ENCODE data around the gene E2F3. TPM values are rescaled to one million over a fixed set of nuclear protein-coding genes. Genes with fewer than 3 reads are reported as not detected.

The E2F3 gene
- total and polyA plus RNA-seq, 4 donors: 5.4 to 36.4 (median 17.0) TPM

GRCh38 chr6:20411953-20412681 is 10.4 kb downstream of the E2F3 start:
- no peaks in the 10 kb centered on the region for H3K27me3 ChIP-seq (ENCODE audit: control insufficient read depth, insufficient read depth, low read length)
- no peak overlapping the region for H3K4me3 ChIP-seq (ENCODE audit: low read depth, low read length)
- H3K9me3 ChIP-seq (ENCODE audit: control insufficient read depth, insufficient read depth, low read length): no peaks in the 10 kb centered on the region
- no peaks in the 10 kb centered on the region for H3K36me3 ChIP-seq (ENCODE audit: control insufficient read depth, insufficient read depth, low read length)
- H3K27ac ChIP-seq (ENCODE audit: low read depth, low read length): no peak overlapping the region
- no peak for DNase-seq (ENCODE audit: low read depth in 4 of 6, low spot score in 6 of 6)
- peaks cover 10% of the 10 kb centered on the region for H3K4me1 ChIP-seq (ENCODE audit: control insufficient read depth, insufficient read depth, low read length)
- WGBS (ENCODE audit: insufficient coverage): 96% methylated on average over 9 of the region's 12 CpGs

- Histone ChIP-seq H3K9me3 (ENCODE audit: control insufficient read depth, insufficient read depth, low read length) (no peaks in the 10 kb centered on the region), H3K4me3 (ENCODE audit: low read depth, low read length) (no peak overlapping the region), H3K36me3 (ENCODE audit: control insufficient read depth, insufficient read depth, low read length) (no peaks in the 10 kb centered on the region), H3K27ac (ENCODE audit: low read depth, low read length) (no peak overlapping the region), H3K4me1 (ENCODE audit: control insufficient read depth, insufficient read depth, low read length) (peaks cover 10% of the 10 kb centered on the region), H3K27me3 (ENCODE audit: control insufficient read depth, insufficient read depth, low read length) (no peaks in the 10 kb centered on the region)
- WGBS (ENCODE audit: insufficient coverage): no CpG with 5 or more reads among the region's 5 CpGs
- no peak for DNase-seq (ENCODE audit: low read depth in 4 of 6, low spot score in 6 of 6)
These were observed 11.0 kb downstream of the E2F3 start for GRCh38 chr6:20412682-20413073.

- WGBS (ENCODE audit: insufficient coverage): 89% methylated on average over 1 of the region's 3 CpGs
- no peak for DNase-seq (ENCODE audit: low read depth in 4 of 6, low spot score in 6 of 6)
- H3K4me1 ChIP-seq (ENCODE audit: control insufficient read depth, insufficient read depth, low read length): peaks cover 10% of the 10 kb centered on the region
These were observed 12.1 kb downstream of the E2F3 start for GRCh38 chr6:20413826-20414225.

GRCh38 chr6:20414711-20415110 is 13.0 kb downstream of the E2F3 start:
- no peak overlapping the region for H3K27ac ChIP-seq (ENCODE audit: low read depth, low read length)
- H3K9me3 ChIP-seq (ENCODE audit: control insufficient read depth, insufficient read depth, low read length): no peaks in the 10 kb centered on the region
- H3K27me3 ChIP-seq (ENCODE audit: control insufficient read depth, insufficient read depth, low read length): no peaks in the 10 kb centered on the region
- no peaks in the 10 kb centered on the region for H3K36me3 ChIP-seq (ENCODE audit: control insufficient read depth, insufficient read depth, low read length)
- no peak for DNase-seq (ENCODE audit: low read depth in 4 of 6, low spot score in 6 of 6)
- H3K4me3 ChIP-seq (ENCODE audit: low read depth, low read length): no peak overlapping the region
- 93% methylated on average over 3 of the region's 8 CpGs for WGBS (ENCODE audit: insufficient coverage)
- peaks cover 10% of the 10 kb centered on the region for H3K4me1 ChIP-seq (ENCODE audit: control insufficient read depth, insufficient read depth, low read length)

More at GRCh38 chr6:20413826-20414225, 12.1 kb downstream of the E2F3 start:
- Histone ChIP-seq H3K4me3 (ENCODE audit: low read depth, low read length) (no peak overlapping the region), H3K36me3 (ENCODE audit: control insufficient read depth, insufficient read depth, low read length) (no peaks in the 10 kb centered on the region), H3K9me3 (ENCODE audit: control insufficient read depth, insufficient read depth, low read length) (no peaks in the 10 kb centered on the region), H3K27me3 (ENCODE audit: control insufficient read depth, insufficient read depth, low read length) (no peaks in the 10 kb centered on the region), H3K27ac (ENCODE audit: low read depth, low read length) (no peak overlapping the region)

- peaks cover 10% of the 10 kb centered on the region for H3K4me1 ChIP-seq (ENCODE audit: control insufficient read depth, insufficient read depth, low read length)
- no CpG with 5 or more reads among the region's 7 CpGs for WGBS (ENCODE audit: insufficient coverage)
- DNase-seq (ENCODE audit: low read depth in 4 of 6, low spot score in 6 of 6): no peak
These were observed 13.6 kb downstream of the E2F3 start for GRCh38 chr6:20415304-20415703.

GRCh38 chr6:20415712-20416454 is 14.2 kb downstream of the E2F3 start:
- H3K27ac ChIP-seq (ENCODE audit: low read depth, low read length): no peak overlapping the region
- WGBS (ENCODE audit: insufficient coverage): 69% methylated on average over 2 of the region's 6 CpGs
- H3K4me3 ChIP-seq (ENCODE audit: low read depth, low read length): no peak overlapping the region
- H3K4me1 ChIP-seq (ENCODE audit: control insufficient read depth, insufficient read depth, low read length): peaks cover 10% of the 10 kb centered on the region
- no peak for DNase-seq (ENCODE audit: low read depth in 4 of 6, low spot score in 6 of 6)
- no peaks in the 10 kb centered on the region for H3K27me3 ChIP-seq (ENCODE audit: control insufficient read depth, insufficient read depth, low read length)
- no peaks in the 10 kb centered on the region for H3K36me3 ChIP-seq (ENCODE audit: control insufficient read depth, insufficient read depth, low read length)
- no peaks in the 10 kb centered on the region for H3K9me3 ChIP-seq (ENCODE audit: control insufficient read depth, insufficient read depth, low read length)

More at GRCh38 chr6:20415304-20415703, 13.6 kb downstream of the E2F3 start:
- Histone ChIP-seq H3K36me3 (ENCODE audit: control insufficient read depth, insufficient read depth, low read length) (no peaks in the 10 kb centered on the region), H3K27ac (ENCODE audit: low read depth, low read length) (no peak overlapping the region), H3K9me3 (ENCODE audit: control insufficient read depth, insufficient read depth, low read length) (no peaks in the 10 kb centered on the region), H3K27me3 (ENCODE audit: control insufficient read depth, insufficient read depth, low read length) (no peaks in the 10 kb centered on the region), H3K4me3 (ENCODE audit: low read depth, low read length) (no peak overlapping the region)

- DNase-seq (ENCODE audit: low read depth in 4 of 6, low spot score in 6 of 6): no peak
- 63% methylated on average over 1 of the region's 4 CpGs for WGBS (ENCODE audit: insufficient coverage)
- Histone ChIP-seq H3K4me3 (ENCODE audit: low read depth, low read length) (no peak overlapping the region), H3K9me3 (ENCODE audit: control insufficient read depth, insufficient read depth, low read length) (no peaks in the 10 kb centered on the region), H3K36me3 (ENCODE audit: control insufficient read depth, insufficient read depth, low read length) (no peaks in the 10 kb centered on the region), H3K4me1 (ENCODE audit: control insufficient read depth, insufficient read depth, low read length) (peaks cover 3% of the 10 kb centered on the region), H3K27ac (ENCODE audit: low read depth, low read length) (no peak overlapping the region), H3K27me3 (ENCODE audit: control insufficient read depth, insufficient read depth, low read length) (no peaks in the 10 kb centered on the region)
These were observed 15.1 kb downstream of the E2F3 start for GRCh38 chr6:20416567-20417345.

- no peak overlapping the region for H3K4me3 ChIP-seq (ENCODE audit: low read depth, low read length)
- WGBS (ENCODE audit: insufficient coverage): no CpG with 5 or more reads among the region's 6 CpGs
- no peaks in the 10 kb centered on the region for H3K36me3 ChIP-seq (ENCODE audit: control insufficient read depth, insufficient read depth, low read length)
- H3K4me1 ChIP-seq (ENCODE audit: control insufficient read depth, insufficient read depth, low read length): peaks cover 3% of the 10 kb centered on the region
- no peak for DNase-seq (ENCODE audit: low read depth in 4 of 6, low spot score in 6 of 6)
- H3K9me3 ChIP-seq (ENCODE audit: control insufficient read depth, insufficient read depth, low read length): no peaks in the 10 kb centered on the region
- no peaks in the 10 kb centered on the region for H3K27me3 ChIP-seq (ENCODE audit: control insufficient read depth, insufficient read depth, low read length)
- no peak overlapping the region for H3K27ac ChIP-seq (ENCODE audit: low read depth, low read length)
These were observed 16.1 kb downstream of the E2F3 start for GRCh38 chr6:20417819-20418218.

GRCh38 chr6:20426177-20427082 is 24.8 kb downstream of the E2F3 start:
- peak in 1 of 6 donors; percentile 19 for DNase-seq (ENCODE audit: low read depth in 4 of 6, low spot score in 6 of 6)
- no peak overlapping the region for H3K27ac ChIP-seq (ENCODE audit: low read depth, low read length)

More at GRCh38 chr6:20426177-20427082, 24.8 kb downstream of the E2F3 start:
- Histone ChIP-seq H3K4me3 (ENCODE audit: low read depth, low read length) (no peak overlapping the region), H3K9me3 (ENCODE audit: control insufficient read depth, insufficient read depth, low read length) (no peaks in the 10 kb centered on the region), H3K4me1 (ENCODE audit: control insufficient read depth, insufficient read depth, low read length) (no peaks in the 10 kb centered on the region), H3K27me3 (ENCODE audit: control insufficient read depth, insufficient read depth, low read length) (no peaks in the 10 kb centered on the region), H3K36me3 (ENCODE audit: control insufficient read depth, insufficient read depth, low read length) (no peaks in the 10 kb centered on the region)
- WGBS (ENCODE audit: insufficient coverage): 74% methylated on average over 3 of the region's 3 CpGs
